DMS153 treated with DMSO at 0.1 percent for 48 hours (cell line): Measurements from ENCODE around the gene C1QB.
A peak's percentile ranks its signal among the peaks of the same experiment; 100 is the strongest.
"Not testable (repeated sequence)": the region's sequence is repeated elsewhere in the genome, so short reads cannot be mapped to it uniquely, and the experiment has no call there.

Experiments
- DNase-seq: peaks from one replicate; lab custom pipeline; 2025; ENCODE audit not compliant: unreplicated experiment; lab: John Stamatoyannopoulos, UW

The C1QB gene

GRCh38 chr1:22662318-22662717 is 9.3 kb downstream of the C1QB start:
- no peak for DNase-seq

- no peak for DNase-seq
Measured at GRCh38 chr1:22662986-22663408, 10.0 kb downstream of the C1QB start.

- DNase-seq: no peak
Measured at GRCh38 chr1:22665752-22666151, 12.7 kb downstream of the C1QB start.

- DNase-seq: no peak
Measured at GRCh38 chr1:22666412-22666811, 13.4 kb downstream of the C1QB start.

GRCh38 chr1:22668840-22669239 is 15.8 kb downstream of the C1QB start:
- not testable (repeated sequence) for DNase-seq

GRCh38 chr1:22670352-22670975 is 17.4 kb downstream of the C1QB start:
- no peak for DNase-seq

GRCh38 chr1:22671999-22672398 is 19.0 kb downstream of the C1QB start:
- no peak for DNase-seq

- DNase-seq: peak; percentile 47
Measured at GRCh38 chr1:22673486-22674409, 20.7 kb downstream of the C1QB start.

GRCh38 chr1:22674410-22674749 is 21.3 kb downstream of the C1QB start:
- no peak for DNase-seq

- not testable (repeated sequence) for DNase-seq
Measured at GRCh38 chr1:22676151-22676550, 23.1 kb downstream of the C1QB start.

- no peak for DNase-seq
Measured at GRCh38 chr1:22676916-22677583, 24.0 kb downstream of the C1QB start.

GRCh38 chr1:22677931-22678896 is 25.2 kb downstream of the C1QB start:
- no peak for DNase-seq

GRCh38 chr1:22680726-22681125 is 27.7 kb downstream of the C1QB start:
- peak; percentile 44 for DNase-seq

- no peak for DNase-seq
Measured at GRCh38 chr1:22681556-22682276, 28.7 kb downstream of the C1QB start.

- no peak for DNase-seq
Measured at GRCh38 chr1:22683547-22683946, 30.5 kb downstream of the C1QB start.

GRCh38 chr1:22685591-22686059 is 32.6 kb downstream of the C1QB start:
- no peak for DNase-seq

- DNase-seq: no peak
Measured at GRCh38 chr1:22687191-22687590, 34.2 kb downstream of the C1QB start.

- no peak for DNase-seq
Measured at GRCh38 chr1:22688466-22688865, 35.4 kb downstream of the C1QB start.

- peak; percentile 39 for DNase-seq
Measured at GRCh38 chr1:22689505-22689904, 36.5 kb downstream of the C1QB start.
